Measurements from ENCODE around the gene XRCC1. TPM values are rescaled to one million over a fixed set of nuclear protein-coding genes. Genes with fewer than 3 reads are reported as not detected.

Gene XRCC1
- polyA plus RNA-seq, 3 donors = 13.1 to 23.0 (median 19.3) TPM

DNA sequence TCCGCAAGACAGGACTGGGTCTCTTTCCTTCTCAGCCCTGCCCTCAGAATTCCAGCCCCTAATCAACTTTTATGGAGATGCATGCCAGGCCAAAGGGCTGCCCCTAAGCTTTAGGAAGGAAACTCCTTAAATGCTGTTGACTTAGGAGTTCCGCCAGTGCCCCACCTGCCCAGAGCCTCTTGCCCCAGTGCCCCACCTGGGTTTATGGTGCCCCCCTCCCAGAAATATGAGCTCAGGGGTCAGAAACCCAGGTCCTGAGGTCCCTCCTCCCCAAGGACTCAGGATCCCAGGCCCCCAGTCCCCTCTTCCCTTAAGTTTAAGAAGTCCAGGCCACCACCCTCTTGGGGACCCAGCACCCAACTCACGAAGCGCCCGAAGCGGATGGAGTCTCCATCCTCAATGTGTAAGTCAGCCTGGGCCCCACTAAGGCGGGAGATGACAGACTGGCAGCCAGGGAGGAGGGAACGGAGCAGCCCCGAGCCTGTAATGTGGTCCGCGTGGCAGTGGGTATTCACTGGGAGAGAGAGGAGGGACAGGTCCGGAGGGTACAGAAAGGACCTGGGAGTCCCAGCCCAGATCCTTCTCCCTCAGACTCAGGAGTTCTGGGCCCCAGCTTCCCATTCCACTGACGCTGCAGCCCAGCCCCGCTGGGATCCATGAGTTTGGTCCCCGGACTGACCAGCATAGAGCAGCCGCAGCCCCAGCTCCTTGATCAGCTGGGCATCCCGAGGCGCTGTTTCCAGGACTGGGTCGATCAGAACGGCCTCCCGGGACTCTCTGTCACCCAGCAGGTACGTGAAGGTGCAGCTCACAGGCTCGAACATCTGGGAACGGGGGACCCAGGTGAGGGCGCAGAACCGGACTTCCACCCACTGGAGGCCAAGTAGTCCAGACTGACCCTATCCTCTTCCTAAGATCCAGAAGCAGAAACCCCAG lies 49.2 kb downstream of the XRCC1 start:
- H3K27ac ChIP-seq (ENCODE audit: low read depth in 1 of 2, low read length in 2 of 2) = peak overlapping the region; percentile 60 to 89
- H3K4me3 ChIP-seq (replicated peaks in 1 of 3; ENCODE audit: low read depth in 2 of 3, low read length in 3 of 3) = peak overlapping the region; percentile 44 to 98 (median 91)
- H4K20me1 ChIP-seq (ENCODE audit: insufficient read depth, low read length) = peaks cover 4% of the 10 kb centered on the region
- Mint-ChIP-seq H3K9me3 (no peaks in the 10 kb centered on the region), H3K27ac (peak overlapping the region; percentile 73 to 97 (median 92)), H3K4me1 (peaks cover 33% of the 10 kb centered on the region), H3K36me3 (peaks cover 4 to 16% of the 10 kb centered on the region in 2 donors), H3K4me3 (peak overlapping the region; percentile 90 to 98), H3K27me3 (ENCODE audit: low read depth in 3 of 3) (peaks cover 0 to 2% (median 1%) of the 10 kb centered on the region in 3 donors)
- WGBS (ENCODE audit: insufficient coverage) = 0% methylated on average over 26 of the region's 26 CpGs
- H3K4me2 ChIP-seq (replicated peaks; ENCODE audit: extremely low read depth, low read length, poor library complexity, severe bottlenecking) = peak overlapping the region; percentile 99
- H3K36me3 ChIP-seq (replicated peaks in 1 of 2; ENCODE audit: control insufficient read depth in 1 of 2, insufficient read depth in 2 of 2, low read length in 2 of 2) = peaks cover 0 to 8% of the 10 kb centered on the region in 2 donors
- intact Hi-C loops (cut with micrococcal nuclease) = loop anchor here in 1 of 2 donors (2.0 kb wide), 1 partner anchor 69 kb away; no protein-coding TSS in a partner anchor
- H2AFZ ChIP-seq (ENCODE audit: insufficient read depth, low read depth, low read length, poor library complexity, severe bottlenecking) = peak overlapping the region; percentile 96
- no peaks in the 10 kb centered on the region for H3K9me3 ChIP-seq (replicated peaks in 1 of 2; ENCODE audit: control insufficient read depth in 1 of 2, insufficient read depth in 1 of 2, low read length in 2 of 2)
- peaks cover 54% of the 10 kb centered on the region for H3K79me2 ChIP-seq (ENCODE audit: insufficient read depth, low read length)
- no peaks in the 10 kb centered on the region for H3K27me3 ChIP-seq (ENCODE audit: control insufficient read depth in 2 of 2, insufficient read depth in 2 of 2, low read length in 2 of 2)
- H3K4me1 ChIP-seq (ENCODE audit: control insufficient read depth in 1 of 2, insufficient read depth in 2 of 2, low read length in 2 of 2) = peaks cover 26 to 38% of the 10 kb centered on the region in 2 donors
- DNase-seq = peak in 2 of 3 donors; percentile 9 to 26
- TF ChIP-seq CTCF (IDR thresholded peaks at IDR 0.05) = no peak
- peak overlapping the region; percentile 89 for H3K9ac ChIP-seq (ENCODE audit: insufficient read depth, low read length, poor library complexity, severe bottlenecking)

Measured in CD14-positive monocyte (primary cell).